ENCODE data around the gene SLC25A21. TPM values are rescaled to one million over a fixed set of nuclear protein-coding genes. Genes with fewer than 3 reads are reported as not detected.

Gene SLC25A21
- total and polyA plus RNA-seq, 7 donors, result 0.07 to 0.37 (median 0.18) TPM; not detected in 1

- DNase-seq (no peak), ATAC-seq (no peak)
- intact Hi-C loops (cut with DNase I), result loop anchor here in 1 of 2 donors (10.0 kb wide), 1 partner anchor 394 kb away; no protein-coding TSS in a partner anchor
- no peaks in the 10 kb centered on the region for H3K4me1 ChIP-seq
- H3K36me3 ChIP-seq (ENCODE audit: insufficient read depth in 1 of 2, low read depth in 1 of 2), result no peaks in the 10 kb centered on the region
- no peak for TF ChIP-seq CTCF (IDR thresholded peaks at IDR 0.05)
- H3K27me3 ChIP-seq (ENCODE audit: insufficient read depth in 3 of 3, low read length in 2 of 3), result peaks cover 0 to 4% (median 0%) of the 10 kb centered on the region in 3 donors
- WGBS, 3 donors, result 53 to 61% (median 60%) methylated on average over 5 of the region's 5 CpGs
- no peaks in the 10 kb centered on the region for H3K9me3 ChIP-seq
- no peak overlapping the region for H3K4me3 ChIP-seq
- no peak overlapping the region for H3K27ac ChIP-seq
Observed at GRCh38 chr14:36948157-36948859, 224.1 kb downstream of the SLC25A21 start.

- Histone ChIP-seq H3K27ac (no peak overlapping the region), H3K9me3 (no peaks in the 10 kb centered on the region), H3K4me3 (no peak overlapping the region), H3K36me3 (ENCODE audit: insufficient read depth in 1 of 2, low read depth in 1 of 2) (no peaks in the 10 kb centered on the region), H3K27me3 (ENCODE audit: insufficient read depth in 3 of 3, low read length in 2 of 3) (peaks cover 0 to 4% (median 0%) of the 10 kb centered on the region in 3 donors), H3K4me1 (no peaks in the 10 kb centered on the region)
- DNase-seq, result no peak
- TF ChIP-seq CTCF (IDR thresholded peaks at IDR 0.05), result no peak
- 43 to 61% (median 57%) methylated on average over 1 of the region's 1 CpG for WGBS, 3 donors
- no peak for ATAC-seq
- intact Hi-C loops (cut with DNase I), result loop anchor here in 1 of 2 donors (10.0 kb wide), 1 partner anchor 393 kb away; no protein-coding TSS in a partner anchor
Observed at GRCh38 chr14:36947362-36947761, 225.0 kb downstream of the SLC25A21 start.

- intact Hi-C loops (cut with DNase I), result loop anchor here in 1 of 2 donors (10.0 kb wide), 1 partner anchor 392 kb away; no protein-coding TSS in a partner anchor
- Histone ChIP-seq H3K4me1 (no peaks in the 10 kb centered on the region), H3K27me3 (ENCODE audit: insufficient read depth in 3 of 3, low read length in 2 of 3) (peaks cover 0 to 4% (median 0%) of the 10 kb centered on the region in 3 donors), H3K4me3 (no peak overlapping the region), H3K27ac (no peak overlapping the region), H3K9me3 (no peaks in the 10 kb centered on the region), H3K36me3 (ENCODE audit: insufficient read depth in 1 of 2, low read depth in 1 of 2) (no peaks in the 10 kb centered on the region)
- no peak for ATAC-seq
- no peak for DNase-seq
- no peak for TF ChIP-seq CTCF (IDR thresholded peaks at IDR 0.05)
- WGBS, 3 donors, result 93 to 97% (median 96%) methylated on average over 1 of the region's 1 CpG
Observed at GRCh38 chr14:36946872-36947271, 225.5 kb downstream of the SLC25A21 start.

- H3K4me1 ChIP-seq, result no peaks in the 10 kb centered on the region
- H3K27me3 ChIP-seq (ENCODE audit: insufficient read depth in 3 of 3, low read length in 2 of 3), result peaks cover 0 to 4% (median 0%) of the 10 kb centered on the region in 3 donors
- H3K36me3 ChIP-seq (ENCODE audit: insufficient read depth in 1 of 2, low read depth in 1 of 2), result no peaks in the 10 kb centered on the region
- no peak overlapping the region for H3K27ac ChIP-seq
- no peaks in the 10 kb centered on the region for H3K9me3 ChIP-seq
- ATAC-seq (no peak), DNase-seq (no peak)
- intact Hi-C loops (cut with DNase I), result loop anchor here (5.0 to 10.0 kb wide), 3 partner anchors 297 to 392 kb away; no protein-coding TSS in a partner anchor
- no peak overlapping the region for H3K4me3 ChIP-seq
- 74 to 79% (median 78%) methylated on average over 5 of the region's 5 CpGs for WGBS, 3 donors
- no peak for TF ChIP-seq CTCF (IDR thresholded peaks at IDR 0.05)
Observed at GRCh38 chr14:36944307-36945010, 227.9 kb downstream of the SLC25A21 start.

Data from psoas muscle (tissue), 8 donors.